ENCODE results near the gene PAXX.

PAXX gene

GRCh38 chr9:136951541-136952320, 40.5 kb upstream of the PAXX start, which contains the start of gene LCN12:
TSS of gene LCN12 (plus strand) at chr9:136952273. CDS start at chr9:136952328, 55 bp downstream.
- H2AFZ ChIP-seq (ENCODE audit: low read depth, low read length) = no peak within 1 kb of the TSS
- 96% methylated on average over 13 of the region's 14 CpGs for WGBS
- no peak within 1 kb of the TSS for H3K4ac ChIP-seq (ENCODE audit: low read depth in 1 of 2, low read length in 2 of 2)
- no peak within 1 kb of the TSS for H3K4me2 ChIP-seq (ENCODE audit: low read length, poor library complexity, severe bottlenecking)
- H3K79me1 ChIP-seq (replicated peaks; ENCODE audit: low read length, poor library complexity, severe bottlenecking) = no peaks in the 10 kb centered on the region
- no peak within 1 kb of the TSS for H3K14ac ChIP-seq (ENCODE audit: low read length in 2 of 2)
- H2BK15ac ChIP-seq (ENCODE audit: low read depth, poor library complexity, severe bottlenecking) = no peak within 1 kb of the TSS
- peaks cover 3% of the 10 kb centered on the region for H3K9me3 ChIP-seq (ENCODE audit: control insufficient read depth, low read length)
- no peak within 1 kb of the TSS for H3K4me3 ChIP-seq (ENCODE audit: insufficient read depth in 1 of 2, low read depth in 1 of 2, low read length in 2 of 2)
- H3K18ac ChIP-seq (ENCODE audit: low read depth in 1 of 2, low read length in 2 of 2) = no peak within 1 kb of the TSS
- H4K91ac ChIP-seq (ENCODE audit: low read length) = no peak within 1 kb of the TSS
- H3K36me3 ChIP-seq (ENCODE audit: control insufficient read depth in 1 of 2, insufficient read depth in 2 of 2, low read depth in 1 of 2, low read length in 2 of 2) = no peaks in the 10 kb centered on the region
- H2BK120ac ChIP-seq (ENCODE audit: low read depth, low read length) = no peak within 1 kb of the TSS
- no peak within 1 kb of the TSS for H3K23ac ChIP-seq (ENCODE audit: low read length in 2 of 2)
- peaks cover 25% of the 10 kb centered on the region for H3K4me1 ChIP-seq (ENCODE audit: control insufficient read depth, insufficient read depth, low read depth, low read length)
- no peak within 1 kb of the TSS for H2BK5ac ChIP-seq (ENCODE audit: low read depth, low read length, poor library complexity, severe bottlenecking)
- H3K27ac ChIP-seq (ENCODE audit: low read length, poor library complexity, severe bottlenecking) = no peak within 1 kb of the TSS
- no peak within 1 kb of the TSS for H2BK12ac ChIP-seq (ENCODE audit: low read length in 2 of 2)
- H4K8ac ChIP-seq (ENCODE audit: low read length) = no peak within 1 kb of the TSS
- no peak within 1 kb of the TSS for H3K9ac ChIP-seq (ENCODE audit: low read length)
- no peak for DNase-seq
- no peak within 1 kb of the TSS for H2AK5ac ChIP-seq (ENCODE audit: low read length, severe bottlenecking)
- peaks cover 0 to 16% of the 10 kb centered on the region in 2 experiments for H3K27me3 ChIP-seq (ENCODE audit: control insufficient read depth in 1 of 2, insufficient read depth in 1 of 2, low read length in 2 of 2)

DNA sequence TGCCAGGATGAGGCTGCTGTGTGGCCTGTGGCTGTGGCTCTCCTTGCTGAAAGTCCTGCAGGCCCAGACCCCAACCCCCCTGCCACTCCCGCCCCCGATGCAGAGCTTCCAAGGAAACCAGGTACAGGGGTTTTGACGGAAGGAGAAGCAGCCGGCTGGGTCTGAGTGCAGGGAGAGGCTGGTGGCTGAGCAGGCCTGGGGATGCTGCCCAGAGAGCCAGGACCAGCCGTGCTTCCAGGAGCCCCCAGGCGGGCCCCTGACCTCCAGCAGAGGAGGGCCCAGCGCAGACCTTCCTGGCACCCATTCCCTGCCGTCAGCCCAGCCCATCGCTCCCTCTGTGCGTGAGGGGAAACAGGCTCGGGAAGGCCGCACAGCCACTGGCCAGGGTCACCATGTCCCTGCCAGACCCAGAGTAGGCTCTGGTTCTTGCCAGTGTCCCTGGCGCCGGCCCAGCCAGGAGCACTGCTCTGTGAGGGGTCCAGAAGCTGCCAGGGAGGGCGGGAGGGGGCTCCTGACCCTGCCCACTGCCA, 39.8 kb upstream of the PAXX start:
- Histone ChIP-seq H3K4me1 (ENCODE audit: control insufficient read depth, insufficient read depth, low read depth, low read length) (peaks cover 25% of the 10 kb centered on the region), H3K14ac (ENCODE audit: low read length in 2 of 2) (no peak overlapping the region), H2BK120ac (ENCODE audit: low read depth, low read length) (no peak overlapping the region), H3K9ac (ENCODE audit: low read length) (no peak overlapping the region), H3K23ac (ENCODE audit: low read length in 2 of 2) (no peak overlapping the region), H2BK5ac (ENCODE audit: low read depth, low read length, poor library complexity, severe bottlenecking) (no peak overlapping the region), H2AFZ (ENCODE audit: low read depth, low read length) (no peak overlapping the region), H2BK15ac (ENCODE audit: low read depth, poor library complexity, severe bottlenecking) (no peak overlapping the region), H3K27me3 (ENCODE audit: control insufficient read depth in 1 of 2, insufficient read depth in 1 of 2, low read length in 2 of 2) (peaks cover 0 to 16% of the 10 kb centered on the region in 2 experiments), H3K79me1 (replicated peaks; ENCODE audit: low read length, poor library complexity, severe bottlenecking) (no peaks in the 10 kb centered on the region), H3K36me3 (ENCODE audit: control insufficient read depth in 1 of 2, insufficient read depth in 2 of 2, low read depth in 1 of 2, low read length in 2 of 2) (no peaks in the 10 kb centered on the region), H3K18ac (ENCODE audit: low read depth in 1 of 2, low read length in 2 of 2) (no peak overlapping the region), H4K8ac (ENCODE audit: low read length) (no peak overlapping the region), H3K9me3 (ENCODE audit: control insufficient read depth, low read length) (peaks cover 3% of the 10 kb centered on the region), H3K27ac (ENCODE audit: low read length, poor library complexity, severe bottlenecking) (no peak overlapping the region), H2BK12ac (ENCODE audit: low read length in 2 of 2) (no peak overlapping the region), H3K4me2 (ENCODE audit: low read length, poor library complexity, severe bottlenecking) (no peak overlapping the region), H2AK5ac (ENCODE audit: low read length, severe bottlenecking) (no peak overlapping the region), H4K91ac (ENCODE audit: low read length) (no peak overlapping the region), H3K4me3 (ENCODE audit: insufficient read depth in 1 of 2, low read depth in 1 of 2, low read length in 2 of 2) (no peak overlapping the region), H3K4ac (ENCODE audit: low read depth in 1 of 2, low read length in 2 of 2) (no peak overlapping the region)
- no peak for DNase-seq
- 83% methylated on average over 15 of the region's 15 CpGs for WGBS

DNA sequence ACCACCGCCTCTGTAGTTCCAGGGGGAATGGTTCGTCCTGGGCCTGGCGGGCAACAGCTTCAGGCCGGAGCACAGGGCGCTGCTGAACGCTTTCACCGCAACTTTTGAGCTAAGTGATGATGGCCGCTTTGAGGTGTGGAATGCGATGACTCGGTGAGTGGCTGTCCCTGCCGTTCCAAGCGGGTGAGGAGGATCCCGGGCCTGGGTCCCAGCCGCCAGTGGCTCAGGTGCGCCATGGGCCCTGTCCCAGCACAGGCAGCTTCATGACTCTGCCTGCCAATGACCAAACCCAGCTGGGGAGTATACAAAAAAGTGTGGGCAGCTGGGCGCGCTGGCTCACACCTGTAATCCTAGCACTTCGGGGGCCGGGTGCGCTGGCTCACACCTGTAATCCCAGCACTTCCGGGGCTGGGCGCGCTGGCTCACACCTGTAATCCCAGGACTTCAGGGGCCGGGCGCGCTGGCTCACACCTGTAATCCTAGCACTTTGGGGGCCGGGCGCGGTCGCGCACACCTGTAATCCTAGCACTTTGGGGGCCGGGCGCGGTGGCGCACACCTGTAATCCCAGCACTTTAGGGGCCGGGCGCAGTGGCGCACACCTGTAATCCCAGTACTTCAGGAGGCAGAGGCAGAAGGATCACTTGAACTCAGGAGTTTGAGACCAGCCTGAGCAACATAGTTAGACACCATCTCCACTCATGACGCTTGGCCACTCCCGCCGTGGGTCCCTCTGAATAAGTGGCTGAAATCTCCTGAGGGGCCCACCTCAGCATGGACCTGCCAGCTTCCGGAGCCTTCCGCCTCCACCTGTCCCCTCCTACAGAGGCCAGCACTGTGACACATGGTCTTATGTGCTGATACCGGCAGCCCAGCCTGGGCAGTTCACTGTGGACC, 39.1 kb upstream of the PAXX start:
- 91% methylated on average over 39 of the region's 44 CpGs for WGBS
- H3K9ac ChIP-seq (ENCODE audit: low read length) = no peak overlapping the region
- no peaks in the 10 kb centered on the region for H3K79me1 ChIP-seq (replicated peaks; ENCODE audit: low read length, poor library complexity, severe bottlenecking)
- H3K9me3 ChIP-seq (ENCODE audit: control insufficient read depth, low read length) = peaks cover 3% of the 10 kb centered on the region
- no peak overlapping the region for H3K4me2 ChIP-seq (ENCODE audit: low read length, poor library complexity, severe bottlenecking)
- DNase-seq = no peak
- H3K14ac ChIP-seq (ENCODE audit: low read length in 2 of 2) = no peak overlapping the region
- no peak overlapping the region for H3K27ac ChIP-seq (ENCODE audit: low read length, poor library complexity, severe bottlenecking)
- H3K36me3 ChIP-seq (ENCODE audit: control insufficient read depth in 1 of 2, insufficient read depth in 2 of 2, low read depth in 1 of 2, low read length in 2 of 2) = no peaks in the 10 kb centered on the region
- no peak overlapping the region for H2BK5ac ChIP-seq (ENCODE audit: low read depth, low read length, poor library complexity, severe bottlenecking)
- peaks cover 0 to 16% of the 10 kb centered on the region in 2 experiments for H3K27me3 ChIP-seq (ENCODE audit: control insufficient read depth in 1 of 2, insufficient read depth in 1 of 2, low read length in 2 of 2)
- H2BK12ac ChIP-seq (ENCODE audit: low read length in 2 of 2) = no peak overlapping the region
- no peak overlapping the region for H3K4me3 ChIP-seq (ENCODE audit: insufficient read depth in 1 of 2, low read depth in 1 of 2, low read length in 2 of 2)
- H4K8ac ChIP-seq (ENCODE audit: low read length) = no peak overlapping the region
- no peak overlapping the region for H2AK5ac ChIP-seq (ENCODE audit: low read length, severe bottlenecking)
- H4K91ac ChIP-seq (ENCODE audit: low read length) = no peak overlapping the region
- no peak overlapping the region for H3K23ac ChIP-seq (ENCODE audit: low read length in 2 of 2)
- no peak overlapping the region for H2BK120ac ChIP-seq (ENCODE audit: low read depth, low read length)
- H3K4me1 ChIP-seq (ENCODE audit: control insufficient read depth, insufficient read depth, low read depth, low read length) = peaks cover 18% of the 10 kb centered on the region
- no peak overlapping the region for H3K4ac ChIP-seq (ENCODE audit: low read depth in 1 of 2, low read length in 2 of 2)
- H3K18ac ChIP-seq (ENCODE audit: low read depth in 1 of 2, low read length in 2 of 2) = no peak overlapping the region
- H2AFZ ChIP-seq (ENCODE audit: low read depth, low read length) = no peak overlapping the region
- no peak overlapping the region for H2BK15ac ChIP-seq (ENCODE audit: low read depth, poor library complexity, severe bottlenecking)

- no peak overlapping the region for H2BK15ac ChIP-seq (ENCODE audit: low read depth, poor library complexity, severe bottlenecking)
- no peak overlapping the region for H2AK5ac ChIP-seq (ENCODE audit: low read length, severe bottlenecking)
- no peak overlapping the region for H4K8ac ChIP-seq (ENCODE audit: low read length)
- no peak overlapping the region for H2BK120ac ChIP-seq (ENCODE audit: low read depth, low read length)
- H3K27me3 ChIP-seq (ENCODE audit: control insufficient read depth in 1 of 2, insufficient read depth in 1 of 2, low read length in 2 of 2) = peaks cover 0 to 16% of the 10 kb centered on the region in 2 experiments
- H3K4me2 ChIP-seq (ENCODE audit: low read length, poor library complexity, severe bottlenecking) = no peak overlapping the region
- H3K23ac ChIP-seq (ENCODE audit: low read length in 2 of 2) = no peak overlapping the region
- no peak overlapping the region for H3K4ac ChIP-seq (ENCODE audit: low read depth in 1 of 2, low read length in 2 of 2)
- H3K36me3 ChIP-seq (ENCODE audit: control insufficient read depth in 1 of 2, insufficient read depth in 2 of 2, low read depth in 1 of 2, low read length in 2 of 2) = no peaks in the 10 kb centered on the region
- 83% methylated on average over 18 of the region's 19 CpGs for WGBS
- H2AFZ ChIP-seq (ENCODE audit: low read depth, low read length) = no peak overlapping the region
- H3K27ac ChIP-seq (ENCODE audit: low read length, poor library complexity, severe bottlenecking) = no peak overlapping the region
- DNase-seq = no peak
- H3K18ac ChIP-seq (ENCODE audit: low read depth in 1 of 2, low read length in 2 of 2) = no peak overlapping the region
- no peak overlapping the region for H2BK12ac ChIP-seq (ENCODE audit: low read length in 2 of 2)
- H2BK5ac ChIP-seq (ENCODE audit: low read depth, low read length, poor library complexity, severe bottlenecking) = no peak overlapping the region
- H3K4me3 ChIP-seq (ENCODE audit: insufficient read depth in 1 of 2, low read depth in 1 of 2, low read length in 2 of 2) = no peak overlapping the region
- H4K91ac ChIP-seq (ENCODE audit: low read length) = no peak overlapping the region
- no peak overlapping the region for H3K14ac ChIP-seq (ENCODE audit: low read length in 2 of 2)
- H3K9me3 ChIP-seq (ENCODE audit: control insufficient read depth, low read length) = peaks cover 3% of the 10 kb centered on the region
- no peaks in the 10 kb centered on the region for H3K79me1 ChIP-seq (replicated peaks; ENCODE audit: low read length, poor library complexity, severe bottlenecking)
- H3K4me1 ChIP-seq (ENCODE audit: control insufficient read depth, insufficient read depth, low read depth, low read length) = peaks cover 17% of the 10 kb centered on the region
- H3K9ac ChIP-seq (ENCODE audit: low read length) = no peak overlapping the region
Observed at GRCh38 chr9:136953771-136954269, 38.4 kb upstream of the PAXX start.

All from mesenchymal stem cell (in vitro differentiated cells and primary cell).